GF-D8 (cell line): Measurements from ENCODE around the gene NKD1.

Experiments
- DNase-seq: peaks from one replicate; lab custom pipeline; 2025; lab: John Stamatoyannopoulos, UW

NKD1 gene

GRCh38 chr16:50600582-50601283 lies 52.5 kb downstream of the NKD1 start:
- no peak for DNase-seq

GRCh38 chr16:50601341-50601740 lies 53.1 kb downstream of the NKD1 start:
- DNase-seq, result no peak

GRCh38 chr16:50602126-50602525 lies 53.9 kb downstream of the NKD1 start:
- DNase-seq, result no peak

GRCh38 chr16:50602531-50603205 lies 54.5 kb downstream of the NKD1 start:
- no peak for DNase-seq

- DNase-seq, result no peak
Observed at GRCh38 chr16:50603206-50604064, 55.2 kb downstream of the NKD1 start.

- DNase-seq, result no peak
Observed at GRCh38 chr16:50604065-50604418, 55.8 kb downstream of the NKD1 start.

GRCh38 chr16:50604610-50605009 lies 56.4 kb downstream of the NKD1 start:
- no peak for DNase-seq

- DNase-seq, result no peak
Observed at GRCh38 chr16:50605733-50606430, 57.7 kb downstream of the NKD1 start.

- no peak for DNase-seq
Observed at GRCh38 chr16:50606431-50607050, 58.3 kb downstream of the NKD1 start.

- no peak for DNase-seq
Observed at GRCh38 chr16:50607051-50607431, 58.8 kb downstream of the NKD1 start.

- DNase-seq, result no peak
Observed at GRCh38 chr16:50607447-50607846, 59.3 kb downstream of the NKD1 start.

- DNase-seq, result no peak
Observed at GRCh38 chr16:50607970-50608557, 59.9 kb downstream of the NKD1 start.

- no peak for DNase-seq
Observed at GRCh38 chr16:50609049-50609448, 60.9 kb downstream of the NKD1 start.

GRCh38 chr16:50609471-50609870 lies 61.3 kb downstream of the NKD1 start:
- DNase-seq, result no peak

- DNase-seq, result no peak
Observed at GRCh38 chr16:50610331-50611262, 62.4 kb downstream of the NKD1 start.

GRCh38 chr16:50611332-50611934 lies 63.2 kb downstream of the NKD1 start:
- DNase-seq, result no peak

- no peak for DNase-seq
Observed at GRCh38 chr16:50611995-50612848, 64.0 kb downstream of the NKD1 start.

- no peak for DNase-seq
Observed at GRCh38 chr16:50612849-50613198, 64.6 kb downstream of the NKD1 start.
